HK-2 (cell line): Measurements from ENCODE around the gene ZNF414.

Source experiments
- DNase-seq: peaks from one replicate; pipeline ENCODE4 v3.0.0-alpha.2; 2018; ENCODE audit not compliant: unreplicated experiment

The ZNF414 gene

GRCh38 chr19:8490395-8490760 lies 23.6 kb downstream of the ZNF414 start:
- DNase-seq: no peak

GRCh38 chr19:8489561-8490394 lies 24.2 kb downstream of the ZNF414 start:
- no peak for DNase-seq

- DNase-seq: no peak
Observed at GRCh38 chr19:8488365-8488764, 25.6 kb downstream of the ZNF414 start.

DNA sequence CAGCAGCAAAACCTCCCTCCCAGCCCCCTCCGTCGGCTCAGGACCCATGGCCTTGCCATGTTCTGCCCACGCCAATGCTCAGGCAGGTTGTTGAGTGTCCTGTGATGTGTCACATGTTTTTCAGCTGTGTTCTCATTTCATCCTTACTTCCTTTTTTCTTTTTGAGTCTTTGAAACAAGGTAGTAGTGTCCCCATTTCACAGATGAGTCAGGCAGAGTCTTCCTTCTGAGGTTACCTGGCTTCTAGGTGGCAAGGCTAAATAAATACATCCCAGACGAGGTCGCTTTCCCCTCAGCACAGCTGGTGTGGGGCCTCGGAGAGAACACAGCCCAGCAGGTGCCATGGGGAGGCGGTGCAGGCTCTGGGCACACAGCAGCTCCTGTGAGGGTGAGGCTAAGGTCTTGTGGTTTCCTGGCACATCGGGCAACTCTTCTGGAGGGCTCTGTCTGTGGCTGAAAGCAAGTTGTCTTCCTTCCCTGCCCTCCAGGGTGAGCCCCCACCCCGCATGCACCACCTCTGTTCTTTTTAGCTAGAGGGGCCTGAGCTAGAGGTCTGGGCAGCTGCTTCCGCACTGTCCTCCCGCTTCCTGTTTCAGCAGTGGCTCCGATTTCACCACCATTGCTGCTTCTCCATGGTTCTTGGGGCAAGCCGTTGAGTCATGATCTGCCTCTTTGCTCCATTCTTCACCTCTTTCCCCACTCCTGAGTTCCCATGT lies 26.7 kb downstream of the ZNF414 start:
- no peak for DNase-seq

DNA sequence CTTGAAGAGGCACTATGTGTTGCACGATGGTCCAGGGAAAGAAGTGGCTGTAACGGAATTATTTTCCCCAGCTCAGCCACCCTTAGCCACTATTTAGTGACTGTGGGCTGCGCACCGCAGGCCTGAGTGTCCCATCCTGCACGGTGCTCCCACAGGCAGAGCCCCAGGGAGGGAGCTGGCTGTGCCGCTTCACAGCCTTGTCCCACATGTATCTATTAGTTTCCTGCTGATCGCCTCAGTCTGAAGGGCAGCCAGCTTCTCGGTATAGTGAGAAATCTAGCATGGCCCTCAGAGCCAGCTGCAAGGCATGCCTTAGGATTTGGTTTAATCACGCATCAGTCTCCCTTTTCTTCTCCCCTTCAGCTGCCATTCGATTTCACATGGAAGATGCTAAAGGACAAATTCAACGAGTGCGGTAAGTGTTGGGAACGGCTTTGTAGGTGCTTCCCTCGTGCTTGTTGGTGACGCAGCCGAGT lies 27.3 kb downstream of the ZNF414 start:
- no peak for DNase-seq

DNA sequence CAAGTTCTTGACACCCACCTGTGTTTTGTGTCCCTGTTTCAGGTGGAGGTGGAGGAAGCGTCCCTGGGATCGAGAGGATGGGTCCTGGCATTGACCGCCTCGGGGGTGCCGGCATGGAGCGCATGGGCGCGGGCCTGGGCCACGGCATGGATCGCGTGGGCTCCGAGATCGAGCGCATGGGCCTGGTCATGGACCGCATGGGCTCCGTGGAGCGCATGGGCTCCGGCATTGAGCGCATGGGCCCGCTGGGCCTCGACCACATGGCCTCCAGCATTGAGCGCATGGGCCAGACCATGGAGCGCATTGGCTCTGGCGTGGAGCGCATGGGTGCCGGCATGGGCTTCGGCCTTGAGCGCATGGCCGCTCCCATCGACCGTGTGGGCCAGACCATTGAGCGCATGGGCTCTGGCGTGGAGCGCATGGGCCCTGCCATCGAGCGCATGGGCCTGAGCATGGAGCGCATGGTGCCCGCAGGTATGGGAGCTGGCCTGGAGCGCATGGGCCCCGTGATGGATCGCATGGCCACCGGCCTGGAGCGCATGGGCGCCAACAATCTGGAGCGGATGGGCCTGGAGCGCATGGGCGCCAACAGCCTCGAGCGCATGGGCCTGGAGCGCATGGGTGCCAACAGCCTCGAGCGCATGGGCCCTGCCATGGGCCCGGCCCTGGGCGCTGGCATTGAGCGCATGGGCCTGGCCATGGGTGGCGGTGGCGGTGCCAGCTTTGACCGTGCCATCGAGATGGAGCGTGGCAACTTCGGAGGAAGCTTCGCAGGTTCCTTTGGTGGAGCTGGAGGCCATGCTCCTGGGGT lies 28.2 kb downstream of the ZNF414 start:
- DNase-seq: no peak

DNA sequence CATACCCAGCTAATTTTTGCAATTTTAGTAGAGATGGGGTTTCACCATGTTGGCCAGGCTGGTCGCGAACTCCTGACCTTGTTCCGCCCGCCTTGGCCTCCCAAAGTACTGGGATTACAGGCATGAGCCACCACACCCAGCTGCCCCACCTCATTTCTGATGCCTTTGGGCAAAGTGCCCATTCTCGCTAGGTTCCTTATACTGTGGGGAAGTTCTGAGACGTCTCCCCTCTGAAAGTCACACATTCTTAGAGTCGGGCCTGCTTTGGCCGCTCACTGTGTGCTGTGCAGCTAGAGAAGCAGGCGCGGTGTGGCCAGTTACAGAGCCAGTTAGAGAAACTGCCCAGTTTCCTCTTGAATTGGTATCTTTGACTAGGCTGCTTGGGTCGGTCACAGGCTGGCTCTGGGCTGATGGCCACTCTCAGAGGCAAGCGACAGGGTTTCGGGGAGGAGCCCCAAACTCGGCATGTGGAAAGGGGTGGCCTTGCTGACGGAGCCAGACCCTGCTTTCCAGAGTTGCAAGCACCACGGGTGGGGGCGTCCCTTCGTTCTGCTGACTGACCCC lies 29.6 kb downstream of the ZNF414 start:
- DNase-seq: no peak

- no peak for DNase-seq
Observed at GRCh38 chr19:8483165-8483564, 30.8 kb downstream of the ZNF414 start.

DNA sequence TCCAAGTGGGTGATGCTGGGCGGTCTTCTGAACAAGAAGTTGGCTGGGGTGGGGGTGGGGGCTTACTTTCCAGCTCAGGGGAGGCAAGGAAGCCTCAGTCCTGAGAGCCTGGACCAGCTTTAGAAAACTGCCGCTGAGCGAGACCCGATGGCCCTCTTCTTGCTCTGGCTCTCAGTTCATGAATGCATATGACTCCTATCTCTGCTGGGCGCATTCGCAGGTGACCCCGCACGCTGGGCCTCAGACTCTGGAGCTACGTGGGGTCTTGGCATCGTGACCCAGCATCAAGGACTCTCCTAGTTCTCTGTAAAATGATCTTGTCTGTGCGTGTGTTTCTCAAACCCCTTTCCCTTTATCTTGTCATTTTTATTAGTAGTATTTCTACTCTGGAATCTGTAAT lies 31.3 kb downstream of the ZNF414 start:
- DNase-seq: no peak

DNA sequence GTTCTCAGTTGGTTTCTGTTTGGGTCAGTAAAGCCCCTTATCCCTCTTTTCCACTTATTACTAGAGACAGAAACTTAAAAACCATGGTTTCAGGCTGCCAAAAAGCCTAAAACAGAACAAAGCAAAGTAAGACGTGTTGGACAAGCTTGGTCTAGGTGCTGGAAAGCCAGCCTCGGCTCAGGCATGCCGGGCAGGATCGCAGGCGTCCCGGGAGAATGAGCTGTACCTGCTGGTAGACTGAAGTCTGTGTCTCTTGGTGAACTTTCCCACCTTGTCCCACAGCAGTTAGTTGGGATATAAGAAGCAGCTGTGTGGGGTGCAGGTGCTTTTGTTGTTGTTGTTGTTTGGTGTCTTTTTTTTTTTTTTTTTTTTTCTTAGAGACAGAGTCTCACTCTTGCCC lies 32.4 kb downstream of the ZNF414 start:
- no peak for DNase-seq

- no peak for DNase-seq
Observed at GRCh38 chr19:8481201-8481600, 32.8 kb downstream of the ZNF414 start.

- DNase-seq: no peak
Observed at GRCh38 chr19:8478598-8478997, 35.4 kb downstream of the ZNF414 start.

DNA sequence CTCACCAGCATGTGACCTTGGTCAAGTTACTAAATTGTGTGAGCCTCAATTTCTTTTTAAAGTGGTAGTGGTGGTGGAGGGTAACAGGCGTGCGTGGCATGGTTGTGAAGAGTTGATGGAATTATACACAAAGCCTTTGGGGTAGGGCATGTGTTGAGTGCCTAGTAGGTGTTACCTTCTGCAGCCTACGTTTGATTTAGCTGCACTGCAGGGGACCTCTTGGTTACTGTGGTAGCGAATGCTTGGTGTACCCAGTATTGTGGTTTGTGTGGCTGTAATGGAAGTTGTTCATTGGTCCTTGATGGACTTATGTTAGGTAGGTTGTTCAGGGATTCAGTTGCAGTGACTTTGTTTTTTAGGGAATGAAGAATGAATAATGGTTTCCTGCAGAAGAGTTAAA lies 36.1 kb downstream of the ZNF414 start:
- DNase-seq: no peak

DNA sequence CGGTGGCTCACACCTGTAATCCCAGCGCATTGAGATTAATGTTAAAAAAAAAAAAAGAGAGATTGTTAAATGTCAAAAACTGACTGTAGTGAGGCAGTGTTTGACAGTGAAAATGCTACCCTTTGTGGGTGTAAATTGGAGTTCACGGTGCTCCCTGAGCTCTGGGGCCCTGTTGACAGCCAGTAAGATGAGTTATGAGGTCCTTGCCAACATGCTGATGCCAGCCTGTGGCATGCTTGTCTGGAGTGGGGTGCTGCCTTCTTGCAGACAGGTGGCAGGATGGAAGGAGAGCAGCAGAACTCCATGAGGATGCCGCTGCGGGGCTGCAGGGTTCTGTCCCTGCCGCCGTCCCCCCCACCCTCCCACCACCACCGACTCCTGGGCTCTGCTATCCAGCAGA lies 37.4 kb downstream of the ZNF414 start:
- DNase-seq: no peak

GRCh38 chr19:8475005-8475404 lies 39.0 kb downstream of the ZNF414 start:
- no peak for DNase-seq

- no peak for DNase-seq
Observed at GRCh38 chr19:8473648-8474476, 40.1 kb downstream of the ZNF414 start.

DNA sequence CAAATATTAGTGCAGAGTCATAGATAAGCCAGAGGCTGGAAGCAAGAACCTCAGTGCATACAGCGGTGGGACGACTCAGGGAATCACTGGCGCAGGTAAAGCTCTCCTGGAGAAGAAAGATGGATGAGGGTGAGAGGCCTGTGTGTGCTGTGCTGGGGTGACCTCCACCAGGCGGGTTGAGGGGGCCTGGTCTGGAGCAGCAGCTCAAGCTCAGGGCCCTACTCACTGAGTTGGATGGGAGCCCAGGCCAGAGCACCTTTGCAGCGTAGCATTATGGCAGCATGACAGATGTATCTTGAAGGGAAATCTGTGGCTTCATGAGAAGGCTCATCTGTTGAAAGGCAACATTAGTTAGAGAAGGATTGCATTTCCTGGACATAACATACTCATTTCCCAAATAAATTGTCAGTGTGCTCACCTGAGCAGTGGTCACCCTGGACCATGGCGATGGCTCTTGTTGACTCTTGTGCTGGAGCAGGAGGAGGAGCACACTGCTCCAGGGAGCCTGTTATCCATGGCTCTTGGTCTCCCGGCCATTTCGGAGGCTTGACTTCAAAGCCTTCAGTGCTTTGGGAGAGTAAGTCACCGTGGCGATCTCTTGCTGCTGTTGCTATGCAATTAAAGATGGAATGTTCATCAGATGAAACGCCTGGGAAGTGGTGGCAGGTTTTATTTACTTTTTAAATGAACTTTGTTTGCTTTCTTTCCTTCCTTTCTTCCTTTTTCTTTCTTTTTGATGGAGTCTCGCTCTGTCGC lies 44.2 kb downstream of the ZNF414 start:
- DNase-seq: no peak

DNA sequence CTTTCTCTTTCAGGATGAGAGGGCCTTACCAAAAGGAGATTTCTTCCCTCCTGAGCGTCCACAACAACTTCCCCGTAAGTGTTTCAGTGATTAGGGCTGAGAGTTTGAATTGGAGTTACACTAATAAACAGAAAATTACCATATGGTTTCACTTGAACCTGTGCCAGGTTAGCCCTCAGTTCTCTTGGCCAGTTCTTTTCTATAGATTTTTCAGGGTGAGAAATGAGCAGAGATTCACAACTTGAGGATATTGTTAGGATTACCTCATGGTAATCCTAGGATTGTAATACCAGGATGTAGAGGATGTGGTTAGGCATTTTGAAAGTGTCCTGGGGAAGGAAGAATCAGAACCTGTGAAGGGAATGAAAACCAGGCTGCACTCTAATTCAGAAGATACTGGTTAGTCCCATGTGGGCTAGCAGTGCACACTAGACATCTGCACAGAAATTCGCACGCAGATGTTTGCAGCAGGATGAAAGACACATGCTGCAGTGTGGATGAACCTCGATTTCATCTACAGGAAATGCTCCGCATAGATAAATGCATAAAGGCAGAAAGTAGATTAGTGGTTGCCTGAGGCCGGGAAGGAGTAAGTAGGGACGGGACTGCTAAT lies 45.1 kb downstream of the ZNF414 start:
- no peak for DNase-seq

- no peak for DNase-seq
Observed at GRCh38 chr19:8468124-8468523, 45.8 kb downstream of the ZNF414 start.

DNA sequence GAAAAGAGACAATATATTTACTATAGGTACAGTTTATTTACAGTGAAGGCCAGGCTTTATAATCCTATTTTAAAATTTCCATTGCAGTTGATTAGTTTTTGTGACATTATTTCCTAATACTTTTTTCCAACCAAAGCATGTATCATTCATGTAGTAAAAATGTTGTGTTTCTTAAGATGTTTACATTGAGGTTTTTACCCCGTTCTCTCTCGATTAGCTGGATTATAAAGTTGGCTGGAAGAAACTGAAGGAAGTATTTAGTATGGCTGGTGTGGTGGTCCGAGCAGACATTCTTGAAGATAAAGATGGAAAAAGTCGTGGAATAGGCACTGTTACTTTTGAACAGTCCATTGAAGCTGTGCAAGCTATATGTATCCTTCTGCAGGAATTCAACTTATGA lies 47.9 kb downstream of the ZNF414 start:
- DNase-seq: no peak
